ENCODE results near the gene AQP12A.
"Not testable (repeated sequence)": the region's sequence is repeated elsewhere in the genome, so short reads cannot be mapped to it uniquely, and the experiment has no call there.

The AQP12A gene

GRCh38 chr2:240687741-240688552 is 3.7 kb upstream of the AQP12A start:
- DNase-seq = no peak

GRCh38 chr2:240688553-240688919 is 3.1 kb upstream of the AQP12A start:
- DNase-seq = no peak

DNA sequence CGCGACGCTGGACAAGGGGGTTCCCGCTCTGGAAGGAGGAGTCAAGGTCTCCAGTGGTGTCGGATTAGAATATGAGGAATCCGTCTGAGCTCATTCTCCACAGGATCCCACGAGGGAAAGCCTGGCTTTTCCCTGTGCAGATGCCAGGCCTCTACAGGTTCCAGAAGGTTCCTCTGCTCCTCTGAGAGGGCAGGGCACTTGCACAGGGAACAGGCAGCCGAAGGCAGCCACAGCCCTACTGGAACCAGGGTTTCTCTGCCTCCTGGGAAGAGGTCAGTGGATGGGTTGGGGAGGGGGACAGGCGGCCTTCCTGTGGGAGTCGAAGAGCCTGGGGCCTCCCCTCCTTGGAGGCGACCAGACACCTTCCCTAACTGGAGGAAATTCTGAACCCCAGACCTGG is 1.7 kb upstream of the AQP12A start:
- DNase-seq = no peak

DNA sequence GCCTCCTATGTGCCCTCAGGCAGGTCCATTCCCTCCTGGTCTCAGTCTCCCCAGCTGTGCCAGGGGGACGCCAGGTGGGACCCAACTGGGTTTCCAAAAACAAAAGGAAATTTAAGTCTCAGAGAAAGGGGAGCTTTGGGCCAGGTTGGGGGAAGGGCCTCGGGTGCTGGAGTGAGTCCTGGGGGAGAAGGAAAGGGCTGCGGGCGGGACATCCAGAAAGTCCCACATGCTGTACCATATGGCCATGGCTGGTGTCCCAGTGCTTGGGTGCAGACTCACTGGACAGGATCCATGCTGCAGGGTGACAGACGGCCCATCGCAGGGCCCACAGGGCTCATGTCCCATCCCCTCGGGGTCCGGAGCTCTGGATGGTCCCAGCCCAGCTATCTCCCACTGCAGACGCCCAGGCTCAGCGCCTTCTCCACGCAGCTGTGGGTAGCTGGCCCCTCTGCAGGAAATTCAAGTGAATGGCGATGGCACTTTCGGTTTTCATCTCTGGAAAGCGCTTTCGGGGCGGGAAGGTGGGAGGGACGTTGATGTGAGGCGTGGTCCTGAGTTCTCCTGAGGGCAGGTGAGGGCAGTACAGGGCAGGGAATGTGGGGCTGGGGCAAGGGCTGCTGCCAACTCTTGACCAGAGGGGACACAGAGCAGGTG is 1.1 kb upstream of the AQP12A start:
- DNase-seq = not testable (repeated sequence)

GRCh38 chr2:240691075-240691427 is 615 bp upstream of the AQP12A start:
- DNase-seq = not testable (repeated sequence)

- not testable (repeated sequence) for DNase-seq
Measured at GRCh38 chr2:240692583-240693561, 1.2 kb downstream of the AQP12A start.

DNA sequence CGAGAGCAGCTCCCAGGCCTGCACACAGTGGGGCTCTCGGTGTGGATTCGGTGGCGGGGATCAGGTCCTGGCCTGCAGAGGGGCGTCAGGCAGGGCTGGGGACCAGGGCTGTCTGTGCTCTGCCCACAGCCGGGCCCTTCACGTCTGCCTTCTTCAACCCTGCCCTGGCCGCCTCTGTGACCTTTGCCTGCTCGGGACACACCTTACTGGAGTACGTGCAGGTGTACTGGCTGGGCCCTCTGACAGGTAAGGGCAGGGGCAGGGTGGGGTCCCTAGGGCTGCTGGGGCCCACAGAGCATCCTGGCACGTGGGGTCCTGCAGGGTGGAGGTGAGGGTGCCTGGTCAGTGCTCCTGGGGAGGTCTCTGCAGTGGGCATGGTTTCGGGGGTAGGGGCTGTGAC is 2.6 kb downstream of the AQP12A start:
- not testable (repeated sequence) for DNase-seq

GRCh38 chr2:240695593-240695992 is 3.9 kb downstream of the AQP12A start:
- DNase-seq = not testable (repeated sequence)

- DNase-seq = not testable (repeated sequence)
Measured at GRCh38 chr2:240696469-240696868, 4.8 kb downstream of the AQP12A start.

- not testable (repeated sequence) for DNase-seq
Measured at GRCh38 chr2:240698852-240699561, 7.3 kb downstream of the AQP12A start.

GRCh38 chr2:240699835-240700234 is 8.2 kb downstream of the AQP12A start:
- not testable (repeated sequence) for DNase-seq

DNA sequence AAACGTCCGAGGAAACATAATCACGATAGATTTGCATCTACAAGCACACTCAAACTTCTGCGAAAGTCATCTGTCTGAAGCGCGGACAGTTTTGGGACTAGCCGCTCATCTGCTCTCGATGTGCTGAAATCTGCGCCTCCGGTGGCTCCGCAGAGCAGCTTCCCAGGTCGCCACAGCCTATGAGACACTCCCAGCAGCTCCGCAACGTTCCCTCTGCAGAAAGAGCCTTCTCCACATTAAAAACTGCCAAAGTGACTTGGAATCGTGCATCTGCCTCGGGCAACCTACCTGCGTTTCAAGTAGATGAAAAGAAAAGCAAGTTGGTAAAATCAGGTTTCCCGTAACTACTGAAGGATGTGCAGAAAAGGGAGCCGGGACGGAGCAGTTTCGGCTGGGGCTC is 8.9 kb downstream of the AQP12A start:
- DNase-seq = not testable (repeated sequence)

GRCh38 chr2:240701091-240701735 is 9.5 kb downstream of the AQP12A start:
- no peak for DNase-seq

DNA sequence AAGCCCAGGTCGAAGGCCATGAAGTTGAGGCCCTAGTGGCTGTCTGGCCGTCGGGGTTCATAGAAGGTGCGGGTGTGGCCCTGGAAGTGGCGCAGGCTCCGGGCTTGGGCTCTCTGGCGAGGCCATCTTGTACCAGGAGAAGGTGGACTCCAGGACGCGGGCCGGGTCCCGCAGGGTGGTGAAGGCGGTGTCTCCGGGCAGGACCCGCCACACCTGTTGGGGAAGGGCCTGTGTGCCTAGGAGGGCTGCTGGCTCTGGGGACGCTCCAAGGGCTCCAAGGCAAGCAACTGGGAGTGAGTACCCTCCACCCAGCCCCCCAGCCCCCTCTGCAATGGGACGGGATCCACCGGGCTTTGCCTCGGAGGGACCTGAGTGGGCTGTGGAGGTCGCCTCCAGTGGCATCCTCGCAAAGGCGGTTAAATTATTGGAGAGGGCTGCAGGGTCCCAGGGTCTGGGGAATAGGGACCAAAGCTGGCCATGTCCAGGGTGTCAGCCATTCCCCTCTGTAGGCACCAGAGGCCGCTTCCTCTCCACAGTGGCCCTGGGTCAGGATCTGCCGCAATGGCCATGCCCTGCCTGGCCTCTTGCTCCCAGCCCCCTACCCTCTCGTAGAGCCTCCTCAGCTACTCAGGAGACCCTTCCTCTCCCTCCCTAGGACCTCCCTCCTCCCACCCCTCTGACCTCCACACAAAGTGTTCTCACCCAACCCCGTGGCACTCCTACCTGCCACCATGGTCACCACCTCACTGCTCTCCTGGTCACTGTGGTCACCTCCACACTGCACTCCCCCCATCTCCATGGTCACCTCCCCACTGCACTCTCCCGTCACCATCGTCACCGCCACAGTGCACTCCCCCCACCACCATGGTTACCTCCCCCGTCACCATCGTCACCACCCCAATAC is 10.3 kb downstream of the AQP12A start:
- DNase-seq = no peak

DNA sequence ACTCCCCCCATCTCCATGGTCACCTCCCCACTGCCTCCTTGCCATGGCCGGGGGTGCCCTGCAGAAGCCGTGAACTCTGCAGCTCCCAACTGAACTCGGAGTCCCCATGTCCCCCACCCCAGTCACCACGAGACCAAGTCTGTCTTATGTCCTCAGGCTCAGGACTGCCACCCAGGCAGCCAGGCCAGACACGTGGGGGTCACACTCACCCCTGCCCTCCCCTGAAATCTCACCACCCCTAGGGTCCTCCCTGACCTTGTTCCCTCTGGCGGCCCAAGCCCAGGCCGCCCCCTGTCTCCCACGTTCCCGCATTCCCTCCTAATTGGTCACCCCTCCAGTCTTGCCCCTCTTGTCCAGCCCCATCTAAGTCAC is 11.0 kb downstream of the AQP12A start:
- DNase-seq = no peak

DNA sequence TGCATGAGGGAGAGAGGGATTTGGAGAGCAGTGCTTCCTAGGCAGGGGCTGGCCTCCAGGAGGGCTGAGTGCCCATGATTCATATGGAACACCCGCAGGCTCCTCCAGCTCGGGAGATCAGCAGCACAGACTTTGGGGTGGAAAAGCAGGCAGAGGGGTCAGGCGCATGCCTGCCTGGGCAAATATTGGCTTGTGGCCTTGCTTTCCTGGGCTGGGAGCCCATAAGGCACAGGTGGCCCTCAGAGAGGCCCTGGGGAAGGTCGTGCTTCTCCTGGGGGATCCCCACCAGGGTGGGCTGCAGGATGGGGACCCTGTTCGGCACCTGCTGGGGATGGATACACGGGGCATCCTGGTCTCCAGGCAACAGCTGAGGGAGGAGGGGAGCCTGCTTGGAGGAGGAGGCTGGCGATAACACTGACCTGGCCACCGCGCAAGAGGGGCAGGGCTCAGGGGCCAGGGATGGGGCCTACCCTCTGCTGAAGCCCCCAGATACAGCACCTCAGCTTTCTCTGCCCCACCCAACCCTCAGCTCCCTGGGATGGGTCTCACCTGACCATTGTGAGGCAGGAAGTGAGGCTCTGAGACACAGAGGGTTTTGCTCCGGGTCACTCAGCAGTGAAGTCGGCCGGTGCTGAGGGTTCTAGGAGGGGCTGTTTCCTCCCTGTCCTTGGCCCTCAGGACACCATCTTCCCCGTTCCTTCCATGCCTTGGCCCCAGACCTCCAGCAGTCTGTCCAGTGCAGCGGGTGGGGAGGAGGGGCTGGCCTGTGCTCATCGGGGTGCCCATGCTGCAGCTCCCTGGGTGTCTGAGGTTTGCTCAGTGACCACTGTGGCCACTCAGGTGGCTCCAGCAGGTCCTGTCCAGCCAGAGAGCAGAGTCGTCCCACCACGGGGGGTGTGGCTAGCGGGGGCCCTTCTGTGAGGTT is 12.0 kb downstream of the AQP12A start:
- no peak for DNase-seq

DNA sequence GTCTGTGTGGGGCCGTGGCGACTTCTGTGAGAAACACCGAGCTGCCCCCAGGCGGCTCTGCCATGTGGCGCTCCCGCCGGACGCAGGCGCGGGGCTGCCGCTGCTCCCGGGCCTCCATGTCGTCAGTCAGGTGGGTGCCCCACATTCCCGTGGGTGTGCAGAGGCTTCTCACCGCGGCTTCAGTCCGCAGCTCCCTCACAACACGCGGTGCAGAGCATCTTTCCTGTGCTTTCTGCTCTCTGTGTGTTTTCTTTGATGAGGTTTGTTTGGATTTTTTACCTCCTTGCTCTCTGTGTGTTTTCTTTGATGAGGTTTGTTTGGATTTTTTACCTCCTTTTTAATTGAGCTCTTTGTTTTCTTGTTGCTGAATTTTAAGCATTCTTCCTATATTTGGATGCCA is 13.0 kb downstream of the AQP12A start:
- no peak for DNase-seq

GRCh38 chr2:240705204-240705791 is 13.6 kb downstream of the AQP12A start:
- no peak for DNase-seq
